ENCODE data around the gene KDR. TPM values are rescaled to one million over a fixed set of nuclear protein-coding genes. Genes with fewer than 3 reads are reported as not detected.

The KDR gene
- total RNA-seq, 1 donor from 2014 or later = 2.7 TPM

DNA sequence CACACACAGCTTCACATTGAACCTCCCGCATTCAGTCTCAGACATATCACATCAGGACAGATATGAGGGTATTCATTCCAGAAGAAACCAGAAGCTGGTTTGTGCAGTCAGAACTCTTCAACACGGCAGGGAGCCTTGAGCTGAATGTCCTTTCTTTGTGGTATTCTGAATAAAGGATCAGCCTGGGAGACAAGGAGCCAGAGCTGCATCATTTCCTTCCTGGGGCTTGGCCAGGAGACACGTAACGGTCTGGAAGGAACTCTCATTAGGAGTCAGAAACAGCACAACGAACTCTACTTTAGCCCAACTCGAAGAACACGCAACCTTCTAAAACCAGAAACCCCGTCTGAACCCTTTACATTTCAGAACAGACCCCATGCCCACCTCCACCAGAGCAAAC is 46.4 kb downstream of the KDR start:
- Histone ChIP-seq H3K9me3 (ENCODE audit: low read depth) (no peaks in the 10 kb centered on the region), H3F3A (ENCODE audit: low read depth) (peaks cover 30% of the 10 kb centered on the region), H3K4me2 (peak overlapping the region; percentile 63), H3K36me3 (no peaks in the 10 kb centered on the region), H3K27me3 (no peaks in the 10 kb centered on the region), H2AFZ (replicated peaks) (no peak overlapping the region), H3K27ac (no peak overlapping the region), H4K20me1 (ENCODE audit: low read depth) (no peaks in the 10 kb centered on the region), H3K79me2 (ENCODE audit: low read depth) (no peaks in the 10 kb centered on the region), H3K9ac (no peak overlapping the region), H3K4me1 (peaks cover 40% of the 10 kb centered on the region), H3K4me3 (no peak overlapping the region)
- Mint-ChIP-seq H3K9me3 (no peaks in the 10 kb centered on the region), H3K36me3 (no peaks in the 10 kb centered on the region), H3K27ac (peak overlapping the region; percentile 85), H3K4me3 (no peak overlapping the region), H3K27me3 (ENCODE audit: insufficient read depth, low read depth) (peaks cover 7% of the 10 kb centered on the region), H3K4me1 (peaks cover 49% of the 10 kb centered on the region)
- peak; percentile 63 for DNase-seq (ENCODE audit: low spot score)
- TF ChIP-seq CTCF (IDR thresholded peaks at IDR 0.05) (no peak), EZH2phosphoT487 (IDR thresholded peaks at IDR 0.05) (no peak), EZH2 (IDR thresholded peaks at IDR 0.05) (no peak)

DNA sequence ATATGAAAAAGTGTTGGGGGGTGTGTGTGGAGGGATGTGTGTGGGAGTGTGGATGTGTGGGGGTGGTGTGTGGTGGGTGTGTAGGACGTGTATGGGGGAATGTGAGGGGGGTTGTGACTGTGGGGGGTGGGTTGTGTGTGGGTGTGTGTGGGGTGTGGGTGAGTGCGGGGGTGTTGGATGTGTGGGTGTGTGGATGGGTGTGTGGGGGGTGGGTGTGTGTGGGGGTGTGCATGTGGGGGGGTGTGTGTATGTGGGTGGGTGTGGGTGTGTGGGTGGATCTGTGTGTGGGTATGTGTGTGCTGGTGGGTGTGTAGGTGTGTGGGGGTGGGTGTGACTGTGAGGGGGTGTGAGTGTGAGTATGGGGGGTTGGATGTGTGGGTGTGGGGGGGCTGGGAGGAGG is 47.8 kb downstream of the KDR start:
- H2AFZ ChIP-seq (replicated peaks) = no peak overlapping the region
- Mint-ChIP-seq H3K4me1 (peaks cover 49% of the 10 kb centered on the region), H3K27ac (no peak overlapping the region), H3K9me3 (no peaks in the 10 kb centered on the region), H3K36me3 (no peaks in the 10 kb centered on the region), H3K27me3 (ENCODE audit: insufficient read depth, low read depth) (peaks cover 6% of the 10 kb centered on the region), H3K4me3 (no peak overlapping the region)
- no peaks in the 10 kb centered on the region for H3K79me2 ChIP-seq (ENCODE audit: low read depth)
- no peaks in the 10 kb centered on the region for H3K9me3 ChIP-seq (ENCODE audit: low read depth)
- peaks cover 5% of the 10 kb centered on the region for H3K27me3 ChIP-seq
- no peak overlapping the region for H3K4me3 ChIP-seq
- no peak overlapping the region for H3K4me2 ChIP-seq
- H3K9ac ChIP-seq = no peak overlapping the region
- H3K4me1 ChIP-seq = peaks cover 40% of the 10 kb centered on the region
- no peaks in the 10 kb centered on the region for H4K20me1 ChIP-seq (ENCODE audit: low read depth)
- DNase-seq (ENCODE audit: low spot score) = no peak
- no peak overlapping the region for H3K27ac ChIP-seq
- peaks cover 30% of the 10 kb centered on the region for H3F3A ChIP-seq (ENCODE audit: low read depth)
- no peaks in the 10 kb centered on the region for H3K36me3 ChIP-seq
- TF ChIP-seq EZH2phosphoT487 (IDR thresholded peaks at IDR 0.05) (no peak), EZH2 (IDR thresholded peaks at IDR 0.05) (no peak), CTCF (IDR thresholded peaks at IDR 0.05) (no peak)

DNA sequence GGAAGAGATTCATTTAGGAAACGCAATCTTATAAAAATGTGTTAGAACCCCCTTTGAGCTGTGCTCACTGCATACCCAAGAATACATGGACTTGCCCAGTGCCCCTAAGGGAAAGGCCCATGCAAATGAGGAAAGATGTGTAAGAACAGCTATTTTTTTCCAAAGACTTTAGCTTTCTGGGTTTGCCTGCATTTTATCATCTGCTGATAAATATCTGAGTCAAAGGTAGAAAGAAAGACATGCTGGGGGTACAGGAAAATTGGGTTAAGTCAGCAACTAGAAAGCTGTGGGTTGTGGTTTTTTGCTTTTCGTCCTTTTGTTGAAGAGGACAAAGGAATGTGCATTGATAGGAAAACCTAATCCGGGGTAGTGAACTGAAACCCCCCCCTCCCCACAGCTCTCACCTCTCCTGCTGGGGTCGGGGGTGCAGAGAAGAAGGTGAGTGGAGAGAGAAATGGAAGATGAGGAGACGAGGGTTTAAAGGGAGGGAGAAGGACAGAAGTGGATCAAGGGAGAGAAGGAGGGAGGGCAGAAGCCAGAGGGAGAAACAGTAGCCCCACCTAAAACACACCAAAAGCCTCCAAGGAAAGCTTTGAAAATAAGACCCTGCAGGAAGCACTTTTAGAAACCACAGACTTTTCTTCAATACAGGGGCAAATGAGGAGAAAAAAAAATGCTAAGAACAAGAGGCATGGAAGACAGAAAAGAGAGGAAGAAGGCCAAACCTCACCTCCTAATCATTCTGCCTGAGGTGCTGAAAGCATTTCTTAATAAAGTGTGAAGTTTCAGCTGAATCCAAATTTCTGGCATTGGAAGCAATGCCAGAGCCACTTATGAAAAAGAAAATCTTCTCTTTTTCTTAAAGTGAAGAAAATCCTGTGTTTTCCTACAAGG is 49.3 kb downstream of the KDR start:
- Mint-ChIP-seq H3K27ac (peak overlapping the region; percentile 19), H3K36me3 (no peaks in the 10 kb centered on the region), H3K9me3 (no peaks in the 10 kb centered on the region), H3K27me3 (ENCODE audit: insufficient read depth, low read depth) (peaks cover 6% of the 10 kb centered on the region), H3K4me3 (no peak overlapping the region), H3K4me1 (peaks cover 49% of the 10 kb centered on the region)
- no peak overlapping the region for H3K27ac ChIP-seq
- H3K4me2 ChIP-seq = peak overlapping the region; percentile 31
- peaks cover 30% of the 10 kb centered on the region for H3F3A ChIP-seq (ENCODE audit: low read depth)
- H2AFZ ChIP-seq (replicated peaks) = no peak overlapping the region
- H4K20me1 ChIP-seq (ENCODE audit: low read depth) = no peaks in the 10 kb centered on the region
- H3K9ac ChIP-seq = no peak overlapping the region
- peaks cover 40% of the 10 kb centered on the region for H3K4me1 ChIP-seq
- no peak overlapping the region for H3K4me3 ChIP-seq
- no peaks in the 10 kb centered on the region for H3K9me3 ChIP-seq (ENCODE audit: low read depth)
- peaks cover 5% of the 10 kb centered on the region for H3K27me3 ChIP-seq
- H3K36me3 ChIP-seq = no peaks in the 10 kb centered on the region
- no peaks in the 10 kb centered on the region for H3K79me2 ChIP-seq (ENCODE audit: low read depth)
- DNase-seq (ENCODE audit: low spot score) = peak; percentile 56
- TF ChIP-seq CTCF (IDR thresholded peaks at IDR 0.05) (no peak), EZH2phosphoT487 (IDR thresholded peaks at IDR 0.05) (peak; percentile 38), EZH2 (IDR thresholded peaks at IDR 0.05) (no peak)

All from neural progenitor cell (in vitro differentiated cells).